GM23338 (cell line): ENCODE data around the gene IGSF6. TPM values are rescaled to one million over a fixed set of nuclear protein-coding genes. Genes with fewer than 3 reads are reported as not detected.
A peak's percentile ranks its signal among the peaks of the same experiment; 100 is the strongest.

Source experiments
- ATAC-seq: fragments of 200-7000 bp; cut with Tn5 transposase; 3 replicates; pipeline ENCODE4 v1.9.1; 2020
- DNase-seq: peaks from one replicate; pipeline ENCODE4 v3.0.0-alpha.2; 2015; ENCODE audit warnings: low spot score
- H2AFZ ChIP-seq: fragments of 200-600 bp; sonication (generic); 2 replicates; pipeline ENCODE4 v1.8.0; 2016; ENCODE audit warnings: antibody characterized with exemption, mild to moderate bottlenecking, moderate library complexity
- H3F3A ChIP-seq: fragments of 200-600 bp; sonication (generic); replicated peaks from 2 replicates; pipeline ENCODE4 v1.8.0; 2017; ENCODE audit warnings: antibody characterized with exemption, mixed run types, low read depth
- H3K27ac ChIP-seq: fragments of 200-600 bp; sonication (generic); 2 replicates; pipeline ENCODE4 v1.6.1; 2016; ENCODE audit warnings: low read depth
- H3K27me3 ChIP-seq: fragments of 200-600 bp; sonication (generic); 2 replicates; pipeline ENCODE4 v1.8.0; 2016; ENCODE audit warnings: mild to moderate bottlenecking, mixed run types, moderate library complexity; ENCODE audit not compliant: insufficient read depth
- H3K36me3 ChIP-seq: fragments of 200-600 bp; sonication (generic); 2 replicates; pipeline ENCODE4 v1.8.0; 2016; ENCODE audit warnings: mild to moderate bottlenecking; ENCODE audit not compliant: insufficient read depth
- H3K4me1 ChIP-seq: fragments of 200-600 bp; sonication (generic); 2 replicates; pipeline ENCODE4 v1.8.0; 2016; ENCODE audit warnings: mild to moderate bottlenecking, moderate library complexity; ENCODE audit not compliant: insufficient read depth
- H3K4me2 ChIP-seq: fragments of 200-600 bp; sonication (generic); 2 replicates; pipeline ENCODE4 v1.7.1; 2017; ENCODE audit warnings: mixed run types
- H3K4me3 ChIP-seq: fragments of 200-600 bp; sonication (generic); 2 replicates; pipeline ENCODE4 v1.6.1; 2016; ENCODE audit warnings: mixed run types
- H3K79me2 ChIP-seq: fragments of 200-600 bp; sonication (generic); replicated peaks from 2 replicates; pipeline ENCODE4 v1.8.0; 2017; ENCODE audit warnings: mild to moderate bottlenecking; ENCODE audit not compliant: insufficient read depth
- H3K9me2 ChIP-seq: fragments of 200-600 bp; sonication (generic); 2 replicates; pipeline ENCODE4 v1.8.0; 2017; ENCODE audit not compliant: insufficient read depth
- H4K20me1 ChIP-seq: fragments of 200-600 bp; sonication (generic); replicated peaks from 2 replicates; pipeline ENCODE4 v1.8.0; 2017; ENCODE audit warnings: mild to moderate bottlenecking; ENCODE audit not compliant: insufficient read depth
- H3K27ac Mint-ChIP-seq: 2 replicates; pipeline ENCODE4 v1.8.0; 2020; ENCODE audit warnings: inconsistent platforms, mild to moderate bottlenecking, moderate library complexity, mixed read lengths
- H3K27me3 Mint-ChIP-seq: 3 replicates; pipeline ENCODE4 v1.8.0; 2022; ENCODE audit warnings: low read depth, mild to moderate bottlenecking, moderate library complexity, mixed read lengths, inconsistent platforms; ENCODE audit not compliant: insufficient read depth, poor library complexity
- H3K36me3 Mint-ChIP-seq: 3 replicates; pipeline ENCODE4 v1.8.0; 2021; ENCODE audit warnings: low read depth, mild to moderate bottlenecking, inconsistent platforms, moderate library complexity, mixed read lengths
- H3K4me1 Mint-ChIP-seq: 3 replicates; pipeline ENCODE4 v1.8.0; 2020; ENCODE audit warnings: mild to moderate bottlenecking, inconsistent platforms, mixed read lengths
- H3K4me3 Mint-ChIP-seq: 3 replicates; pipeline ENCODE4 v1.8.0; 2021; ENCODE audit warnings: moderate library complexity, mild to moderate bottlenecking, inconsistent platforms, mixed read lengths
- H3K9me3 Mint-ChIP-seq: 3 replicates; pipeline ENCODE4 v1.8.0; 2020; ENCODE audit warnings: moderate library complexity, mild to moderate bottlenecking, inconsistent platforms, mixed read lengths
- ETS1 ChIP-seq: IDR thresholded peaks from 2 replicates; pipeline ENCODE4 v1.6.1; 2016; ENCODE audit warnings: antibody characterized with exemption
- EZH2 ChIP-seq: fragments of 200-600 bp; sonication (generic); IDR thresholded peaks from one replicate; pipeline ENCODE4 v1.8.0; 2017; ENCODE audit warnings: antibody characterized with exemption, mild to moderate bottlenecking, low read depth; ENCODE audit not compliant: unreplicated experiment
- NANOG ChIP-seq: IDR thresholded peaks from 2 replicates; pipeline ENCODE4 v1.6.1; 2016; ENCODE audit warnings: antibody characterized with exemption, borderline replicate concordance
- REST ChIP-seq: IDR thresholded peaks from one replicate; pipeline ENCODE4 v1.6.1; 2018; ENCODE audit warnings: antibody characterized with exemption; ENCODE audit not compliant: unreplicated experiment
- STAT1 ChIP-seq: IDR thresholded peaks from one replicate; pipeline ENCODE4 v1.6.1; 2016; ENCODE audit warnings: antibody characterized with exemption; ENCODE audit not compliant: unreplicated experiment
- polyA plus RNA-seq: library from polyadenylated mRNA; unstranded; fragments of >200 nt; fragmentation: Nextera tagmentation; extraction: Ambion mirVana; gene quantifications from 2 replicates; pipeline ENCODE4 v1.2.1, GENCODE V29; 2016
- total RNA-seq: library from RNA; depleted of rRNA; stranded (reverse); fragments of >200 nt; shearing (Covaris generic); gene quantifications from 2 replicates; pipeline ENCODE4 v1.2.3, GENCODE V29; 2014

IGSF6 gene
- total and polyA plus RNA-seq, 2 experiments from 2014 or later, result 0.19 TPM; not detected in 1

GRCh38 chr16:21602785-21603184 lies 49.6 kb downstream of the IGSF6 start (continued):
- no peak for TF ChIP-seq REST
- TF ChIP-seq NANOG, result no peak
- TF ChIP-seq EZH2, result no peak

- no peaks in the 10 kb centered on the region for H3K27me3 ChIP-seq
- H3K27ac ChIP-seq, result peak overlapping the region; percentile 95
- no peaks in the 10 kb centered on the region for H3K36me3 ChIP-seq
- no peaks in the 10 kb centered on the region for H3K36me3 Mint-ChIP-seq
- DNase-seq (peak; percentile 53), ATAC-seq (peak; percentile 37)
- H3K4me1 Mint-ChIP-seq, result peaks cover 25% of the 10 kb centered on the region
- H2AFZ ChIP-seq, result peak overlapping the region; percentile 58
- H3K9me3 Mint-ChIP-seq, result no peaks in the 10 kb centered on the region
- no peaks in the 10 kb centered on the region for H3K9me2 ChIP-seq
- peak overlapping the region; percentile 93 for H3K27ac Mint-ChIP-seq
- peaks cover 21% of the 10 kb centered on the region; the same call in 1 of the 2 replicates for H4K20me1 ChIP-seq
- peak overlapping the region; percentile 93 for H3K4me3 Mint-ChIP-seq
- peaks cover 3% of the 10 kb centered on the region for H3K27me3 Mint-ChIP-seq
- no peak for TF ChIP-seq STAT1
- H3K4me3 ChIP-seq, result peak overlapping the region; percentile 94
- H3K79me2 ChIP-seq, result peaks cover 52% of the 10 kb centered on the region
- H3F3A ChIP-seq, result no peaks in the 10 kb centered on the region
- H3K4me2 ChIP-seq, result peak overlapping the region; percentile 99
- H3K4me1 ChIP-seq, result peaks cover 10% of the 10 kb centered on the region; the same call in 1 of the 2 replicates
Measured at GRCh38 chr16:21600031-21600773, 52.2 kb downstream of the IGSF6 start.

GRCh38 chr16:21599122-21600030 lies 53.0 kb downstream of the IGSF6 start, which contains the start of gene METTL9:
Gene METTL9 (plus strand): TSS chr16:21599577. CDS start chr16:21599734, 157 bp downstream.
- peak within 1 kb of the TSS; percentile 94 for H3K4me3 ChIP-seq
- peaks cover 10% of the 10 kb centered on the region; the same call in 1 of the 2 replicates for H3K4me1 ChIP-seq
- ATAC-seq (peak; percentile 92), DNase-seq (peak; percentile 98)
- H2AFZ ChIP-seq, result peak within 1 kb of the TSS; percentile 95
- no peaks in the 10 kb centered on the region for H3K9me3 Mint-ChIP-seq
- no peaks in the 10 kb centered on the region for H3K9me2 ChIP-seq
- H3K4me3 Mint-ChIP-seq, result peak within 1 kb of the TSS; percentile 93
- peaks cover 44% of the 10 kb centered on the region for H3K79me2 ChIP-seq
- peak within 1 kb of the TSS; percentile 95 for H3K27ac ChIP-seq
- peaks cover 3% of the 10 kb centered on the region for H3K27me3 Mint-ChIP-seq
- no peaks in the 10 kb centered on the region for H3K36me3 Mint-ChIP-seq
- no peaks in the 10 kb centered on the region for H3K36me3 ChIP-seq
- H3K4me1 Mint-ChIP-seq, result peaks cover 25% of the 10 kb centered on the region
- peak within 1 kb of the TSS; percentile 94 for H3K27ac Mint-ChIP-seq
- H4K20me1 ChIP-seq, result peaks cover 19% of the 10 kb centered on the region; the same call in 1 of the 2 replicates
- H3K27me3 ChIP-seq, result no peaks in the 10 kb centered on the region
- H3K4me2 ChIP-seq, result peak within 1 kb of the TSS; percentile 99
- H3F3A ChIP-seq, result no peaks in the 10 kb centered on the region
- peak; percentile 79; the same call in 1 of the 2 replicates for TF ChIP-seq ETS1
- no peak for TF ChIP-seq STAT1
- peak; percentile 42 for TF ChIP-seq REST
- no peak for TF ChIP-seq NANOG
